Measurements from ENCODE around the gene PDE4B. TPM values are rescaled to one million over a fixed set of nuclear protein-coding genes. Genes with fewer than 3 reads are reported as not detected.

The PDE4B gene
- total RNA-seq, 1 donor from 2014 or later = 7.6 TPM

DNA sequence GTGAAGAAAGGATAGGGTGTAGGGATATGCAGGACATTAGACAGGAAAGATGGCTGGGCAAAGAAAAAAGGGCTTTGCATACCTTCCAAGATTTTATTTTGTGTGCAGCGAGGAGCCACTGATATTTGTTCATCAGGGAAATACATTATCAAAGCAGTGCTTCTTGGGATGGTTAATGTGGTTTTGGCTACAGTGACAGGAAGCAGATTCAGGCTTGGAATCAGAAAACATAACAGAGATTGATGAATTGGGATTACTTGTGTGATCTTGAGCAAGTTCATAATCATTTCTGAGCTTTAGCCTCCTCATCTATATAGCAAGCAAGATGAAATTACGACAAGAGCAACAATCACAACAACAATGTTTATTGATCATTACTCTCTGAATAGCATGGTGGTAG lies 492.1 kb downstream of the PDE4B start:
- H3K79me2 ChIP-seq (ENCODE audit: insufficient read depth, low read length) = no peaks in the 10 kb centered on the region
- no peak overlapping the region for H3K27ac Mint-ChIP-seq (ENCODE audit: unreplicated experiment)

DNA sequence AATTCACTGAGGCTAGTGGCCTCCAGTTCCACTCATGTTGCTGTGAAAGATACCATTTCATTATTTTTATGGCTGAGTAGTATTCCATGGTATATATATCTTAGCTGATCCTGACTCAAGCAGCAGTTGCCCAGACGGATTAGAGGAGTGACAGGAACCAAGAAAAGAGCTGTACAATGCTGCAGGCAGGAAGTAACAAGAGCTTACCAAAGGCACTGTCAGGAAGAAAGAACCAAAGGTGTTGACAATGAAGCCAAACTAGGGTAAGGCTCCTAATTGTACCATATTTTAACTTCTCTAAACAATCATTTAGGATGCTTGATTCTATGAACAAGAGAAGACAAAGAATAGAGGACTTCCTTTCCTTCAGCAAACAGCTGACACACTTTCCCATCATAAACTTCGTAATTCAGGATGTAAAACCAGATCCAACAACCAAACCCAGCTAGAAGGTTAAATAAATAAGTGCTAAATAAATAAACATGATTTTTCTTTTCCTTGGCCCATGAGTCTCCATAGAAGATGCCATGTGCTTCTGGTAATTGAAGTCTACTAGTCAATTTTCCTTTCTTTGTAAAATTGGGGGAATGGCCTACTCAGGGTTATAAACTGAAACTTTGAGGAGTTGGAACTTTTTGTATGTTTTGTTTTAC lies 493.0 kb downstream of the PDE4B start:
- no peak for FAIRE-seq
- Histone ChIP-seq H3K4me2 (ENCODE audit: low read length) (no peak overlapping the region), H3K79me2 (ENCODE audit: insufficient read depth, low read length) (no peaks in the 10 kb centered on the region), H3K9ac (ENCODE audit: low read length) (no peak overlapping the region), H3K9me3 (ENCODE audit: insufficient read depth, low read depth, low read length) (no peaks in the 10 kb centered on the region), H3K4me3 (ENCODE audit: insufficient read depth, low read depth, low read length) (no peak overlapping the region), H3K27ac (ENCODE audit: low read depth, low read length) (no peak overlapping the region), H4K20me1 (ENCODE audit: insufficient read depth, low read length) (no peaks in the 10 kb centered on the region), H3K36me3 (ENCODE audit: insufficient read depth, low read length) (no peaks in the 10 kb centered on the region), H2AFZ (ENCODE audit: low read depth, low read length) (no peak overlapping the region), H3K4me1 (ENCODE audit: insufficient read depth, low read length) (peaks cover 8% of the 10 kb centered on the region), H3K27me3 (ENCODE audit: insufficient read depth, low read length) (no peaks in the 10 kb centered on the region)
- no peaks in the 10 kb centered on the region for H3K36me3 Mint-ChIP-seq (ENCODE audit: low read depth, unreplicated experiment)
- DNase-seq (ENCODE audit: low read depth) = no peak
- H3K4me1 Mint-ChIP-seq (ENCODE audit: low read depth, unreplicated experiment) = peaks cover 14% of the 10 kb centered on the region
- TF ChIP-seq, protein P1, sequence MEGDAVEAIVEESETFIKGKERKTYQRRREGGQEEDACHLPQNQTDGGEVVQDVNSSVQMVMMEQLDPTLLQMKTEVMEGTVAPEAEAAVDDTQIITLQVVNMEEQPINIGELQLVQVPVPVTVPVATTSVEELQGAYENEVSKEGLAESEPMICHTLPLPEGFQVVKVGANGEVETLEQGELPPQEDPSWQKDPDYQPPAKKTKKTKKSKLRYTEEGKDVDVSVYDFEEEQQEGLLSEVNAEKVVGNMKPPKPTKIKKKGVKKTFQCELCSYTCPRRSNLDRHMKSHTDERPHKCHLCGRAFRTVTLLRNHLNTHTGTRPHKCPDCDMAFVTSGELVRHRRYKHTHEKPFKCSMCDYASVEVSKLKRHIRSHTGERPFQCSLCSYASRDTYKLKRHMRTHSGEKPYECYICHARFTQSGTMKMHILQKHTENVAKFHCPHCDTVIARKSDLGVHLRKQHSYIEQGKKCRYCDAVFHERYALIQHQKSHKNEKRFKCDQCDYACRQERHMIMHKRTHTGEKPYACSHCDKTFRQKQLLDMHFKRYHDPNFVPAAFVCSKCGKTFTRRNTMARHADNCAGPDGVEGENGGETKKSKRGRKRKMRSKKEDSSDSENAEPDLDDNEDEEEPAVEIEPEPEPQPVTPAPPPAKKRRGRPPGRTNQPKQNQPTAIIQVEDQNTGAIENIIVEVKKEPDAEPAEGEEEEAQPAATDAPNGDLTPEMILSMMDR (IDR thresholded peaks at IDR 0.05; ENCODE audit: insufficient read depth, low read depth, low read length) = no peak
- no peak for TF ChIP-seq EZH2 (IDR thresholded peaks at IDR 0.05; ENCODE audit: insufficient read depth, low read length)
- H3K9me3 Mint-ChIP-seq (ENCODE audit: unreplicated experiment) = no peaks in the 10 kb centered on the region
- H3K4me3 Mint-ChIP-seq (ENCODE audit: unreplicated experiment) = no peak overlapping the region
- no peak overlapping the region for H3K27ac Mint-ChIP-seq (ENCODE audit: unreplicated experiment)
- H3K27me3 Mint-ChIP-seq (ENCODE audit: low read depth, unreplicated experiment) = no peaks in the 10 kb centered on the region

More for the DNA sequence above, 492.1 kb downstream of the PDE4B start:
- Mint-ChIP-seq H3K9me3 (ENCODE audit: unreplicated experiment) (no peaks in the 10 kb centered on the region), H3K4me1 (ENCODE audit: low read depth, unreplicated experiment) (peaks cover 14% of the 10 kb centered on the region), H3K4me3 (ENCODE audit: unreplicated experiment) (no peak overlapping the region), H3K27me3 (ENCODE audit: low read depth, unreplicated experiment) (no peaks in the 10 kb centered on the region), H3K36me3 (ENCODE audit: low read depth, unreplicated experiment) (no peaks in the 10 kb centered on the region)
- TF ChIP-seq EZH2 (IDR thresholded peaks at IDR 0.05; ENCODE audit: insufficient read depth, low read length) = no peak
- TF ChIP-seq, protein P1 (IDR thresholded peaks at IDR 0.05; ENCODE audit: insufficient read depth, low read depth, low read length) = no peak
- no peak for FAIRE-seq
- no peaks in the 10 kb centered on the region for H3K27me3 ChIP-seq (ENCODE audit: insufficient read depth, low read length)
- H3K4me2 ChIP-seq (ENCODE audit: low read length) = no peak overlapping the region
- no peaks in the 10 kb centered on the region for H3K9me3 ChIP-seq (ENCODE audit: insufficient read depth, low read depth, low read length)
- H2AFZ ChIP-seq (ENCODE audit: low read depth, low read length) = no peak overlapping the region
- peaks cover 8% of the 10 kb centered on the region for H3K4me1 ChIP-seq (ENCODE audit: insufficient read depth, low read length)
- H3K9ac ChIP-seq (ENCODE audit: low read length) = no peak overlapping the region
- no peaks in the 10 kb centered on the region for H3K36me3 ChIP-seq (ENCODE audit: insufficient read depth, low read length)
- no peaks in the 10 kb centered on the region for H4K20me1 ChIP-seq (ENCODE audit: insufficient read depth, low read length)
- no peak overlapping the region for H3K4me3 ChIP-seq (ENCODE audit: insufficient read depth, low read depth, low read length)
- peak; percentile 51 for DNase-seq (ENCODE audit: low read depth)
- no peak overlapping the region for H3K27ac ChIP-seq (ENCODE audit: low read depth, low read length)

DNA sequence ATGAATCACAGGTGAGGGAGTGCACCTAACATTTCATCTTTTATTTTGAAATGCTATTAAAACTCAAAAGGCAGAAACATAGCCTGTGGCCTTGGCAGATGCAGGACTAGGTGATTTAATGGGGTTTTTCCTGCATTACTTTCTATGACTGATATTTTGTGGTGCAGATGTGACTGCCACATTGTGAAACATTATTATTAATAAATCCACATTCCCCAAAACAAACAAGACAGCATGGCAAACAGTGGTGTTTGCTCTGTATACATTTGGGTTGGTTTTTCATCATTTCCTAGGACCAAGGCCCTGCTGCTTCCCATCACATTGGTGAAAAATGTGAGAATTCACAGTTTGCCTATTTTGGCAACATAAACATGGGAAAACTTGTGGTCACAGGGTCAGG lies 493.6 kb downstream of the PDE4B start:
- no peak overlapping the region for H3K4me3 ChIP-seq (ENCODE audit: insufficient read depth, low read depth, low read length)
- H3K27me3 ChIP-seq (ENCODE audit: insufficient read depth, low read length) = no peaks in the 10 kb centered on the region
- Mint-ChIP-seq H3K27ac (ENCODE audit: unreplicated experiment) (no peak overlapping the region), H3K4me1 (ENCODE audit: low read depth, unreplicated experiment) (peaks cover 14% of the 10 kb centered on the region), H3K27me3 (ENCODE audit: low read depth, unreplicated experiment) (no peaks in the 10 kb centered on the region), H3K36me3 (ENCODE audit: low read depth, unreplicated experiment) (no peaks in the 10 kb centered on the region), H3K9me3 (ENCODE audit: unreplicated experiment) (no peaks in the 10 kb centered on the region), H3K4me3 (ENCODE audit: unreplicated experiment) (no peak overlapping the region)
- TF ChIP-seq, protein P1 (IDR thresholded peaks at IDR 0.05; ENCODE audit: insufficient read depth, low read depth, low read length) = no peak
- no peak for TF ChIP-seq EZH2 (IDR thresholded peaks at IDR 0.05; ENCODE audit: insufficient read depth, low read length)
- H3K36me3 ChIP-seq (ENCODE audit: insufficient read depth, low read length) = no peaks in the 10 kb centered on the region
- no peaks in the 10 kb centered on the region for H4K20me1 ChIP-seq (ENCODE audit: insufficient read depth, low read length)
- peaks cover 8% of the 10 kb centered on the region for H3K4me1 ChIP-seq (ENCODE audit: insufficient read depth, low read length)
- no peaks in the 10 kb centered on the region for H3K9me3 ChIP-seq (ENCODE audit: insufficient read depth, low read depth, low read length)
- no peaks in the 10 kb centered on the region for H3K79me2 ChIP-seq (ENCODE audit: insufficient read depth, low read length)
- H3K27ac ChIP-seq (ENCODE audit: low read depth, low read length) = no peak overlapping the region
- no peak for FAIRE-seq
- DNase-seq (ENCODE audit: low read depth) = no peak
- no peak overlapping the region for H3K9ac ChIP-seq (ENCODE audit: low read length)
- no peak overlapping the region for H2AFZ ChIP-seq (ENCODE audit: low read depth, low read length)
- H3K4me2 ChIP-seq (ENCODE audit: low read length) = no peak overlapping the region
